Esophagus muscularis mucosa (tissue), 4 donors: ENCODE results near the gene BBS9. TPM values are rescaled to one million over a fixed set of nuclear protein-coding genes. Genes with fewer than 3 reads are reported as not detected.

Experiments used
- DNase-seq: peaks from one replicate; pipeline ENCODE4 v3.0.0-alpha.2; 2017; ENCODE audit errors: extremely low spot score
- H3K27ac ChIP-seq, 4 donors: fragments of 200-600 bp; sonication (generic); replicated peaks in 1 of 4; 1 replicate in 3 of 4; 2 replicates in 1 of 4; pipeline ENCODE4 v1.5.1; 2016 to 2019; ENCODE audit warnings: mild to moderate bottlenecking in 1 of 4
- H3K27me3 ChIP-seq, 4 donors: fragments of 200-600 bp; sonication (generic); one replicate each; pipeline versions ENCODE4 v1.5.1 to v1.6.0; 2016 to 2019
- H3K36me3 ChIP-seq, 4 donors: fragments of 200-600 bp; sonication (generic); one replicate each; pipeline ENCODE4 v1.5.1; 2016 to 2019
- H3K4me1 ChIP-seq, 4 donors: fragments of 200-600 bp; sonication (generic); one replicate each; pipeline ENCODE4 v1.5.1; 2016 to 2019
- H3K4me3 ChIP-seq, 4 donors: fragments of 200-600 bp; sonication (generic); 1 replicate in 2 of 4; 2 replicates in 2 of 4; pipeline ENCODE4 v1.5.1; 2016 to 2019; ENCODE audit warnings: mild to moderate bottlenecking in 4 of 4, moderate library complexity in 1 of 4
- H3K9me3 ChIP-seq, 4 donors: fragments of 200-600 bp; sonication (generic); 1 replicate in 3 of 4; 2 replicates in 1 of 4; pipeline ENCODE4 v1.5.1; 2016 to 2019
- EP300 ChIP-seq: sonication (generic); formaldehyde crosslinking; IDR thresholded peaks from one replicate; pipeline ENCODE4 v1.6.1; 2017; ENCODE audit warnings: antibody characterized with exemption
- POLR2A ChIP-seq: fragments of 450-650 bp; IDR thresholded peaks from one replicate; pipeline ENCODE4 v1.6.1; 2017; ENCODE audit warnings: antibody characterized with exemption, moderate library complexity, mild to moderate bottlenecking, low read depth
- POLR2AphosphoS5 ChIP-seq, 2 donors: sonication (generic); formaldehyde crosslinking; IDR thresholded peaks; one replicate each; pipeline ENCODE4 v1.6.1; 2017; ENCODE audit warnings: antibody characterized with exemption in 2 of 2
- WGBS: methylation state at CpG from one replicate; pipeline ENCODE4 v1.1.5; 2018; 5-methylcytosine and 5-hydroxymethylcytosine counted together
- intact Hi-C: fragments of 100-400 bp; cut with DNase I; formaldehyde crosslinking; loops from one replicate; pipeline ENCODE4 v1.15.1; 2023
- total RNA-seq, 4 donors: library from RNA; depleted of rRNA; stranded (reverse); fragments of >200 nt; gene quantifications; one replicate each; pipeline versions ENCODE4 v1.1.0 to v1.2.1, GENCODE V29; 2016
- TF ChIP-seq, protein P1 (sequence below), 3 experiments: fragments of 200-600 bp in 2 of 3; fragments of 450-650 bp in 1 of 3; sonication (generic) in 2 of 3; IDR thresholded peaks; one replicate each; pipeline ENCODE4 v1.5.1; 2017 to 2019; ENCODE audit warnings: antibody characterized with exemption in 3 of 3, mild to moderate bottlenecking in 2 of 3, moderate library complexity in 1 of 3

Gene BBS9
- total RNA-seq, 4 donors from 2014 or later: 14.7 to 20.8 (median 16.3) TPM

DNA sequence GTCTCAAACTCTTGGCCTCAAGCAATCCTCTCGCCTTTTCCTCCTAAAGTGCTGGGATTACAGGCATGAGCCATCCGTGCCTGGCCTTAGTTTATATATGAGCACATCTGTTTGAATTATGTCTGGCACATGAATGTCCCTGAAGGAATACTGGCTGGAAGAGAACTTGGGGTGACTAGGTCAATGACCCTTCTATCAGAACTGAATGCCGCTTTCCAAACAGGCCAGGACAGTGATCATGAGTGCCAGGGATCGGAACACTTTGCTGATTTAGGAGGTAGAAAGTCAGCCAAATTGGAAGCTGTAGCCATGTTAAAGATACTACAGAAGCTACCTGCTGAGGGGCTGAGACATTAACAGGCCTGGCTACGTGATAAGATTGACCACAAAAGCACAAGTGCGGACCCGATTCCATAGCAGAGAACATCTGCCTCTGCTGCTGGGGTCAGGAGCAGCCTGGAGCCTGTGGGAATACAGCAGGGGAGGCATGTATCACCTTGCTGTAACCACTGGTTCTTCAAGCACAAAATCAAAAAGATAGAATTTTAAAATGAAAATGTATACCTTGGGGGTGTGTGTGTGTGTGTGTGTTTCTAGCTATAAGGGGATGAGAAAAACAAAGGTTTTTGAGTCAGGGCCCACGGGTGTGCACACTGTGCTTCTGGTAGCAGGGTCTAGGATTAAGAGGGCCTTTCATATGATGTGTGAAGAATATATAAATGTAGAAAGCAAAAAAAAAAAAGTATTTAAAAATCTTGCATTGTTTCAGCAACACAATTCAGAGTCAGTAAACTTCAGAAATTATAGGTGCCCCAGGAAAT is 293.7 kb downstream of the BBS9 start:
- intact Hi-C loops: no loop called here
- peaks cover 0 to 16% (median 11%) of the 10 kb centered on the region in 4 donors for H3K4me1 ChIP-seq
- no peaks in the 10 kb centered on the region for H3K27me3 ChIP-seq
- H3K27ac ChIP-seq: no peak overlapping the region
- H3K9me3 ChIP-seq: no peaks in the 10 kb centered on the region
- no peak for DNase-seq
- 91% methylated on average over 8 of the region's 8 CpGs for WGBS
- no peak for TF ChIP-seq EP300
- TF ChIP-seq, protein P1, sequence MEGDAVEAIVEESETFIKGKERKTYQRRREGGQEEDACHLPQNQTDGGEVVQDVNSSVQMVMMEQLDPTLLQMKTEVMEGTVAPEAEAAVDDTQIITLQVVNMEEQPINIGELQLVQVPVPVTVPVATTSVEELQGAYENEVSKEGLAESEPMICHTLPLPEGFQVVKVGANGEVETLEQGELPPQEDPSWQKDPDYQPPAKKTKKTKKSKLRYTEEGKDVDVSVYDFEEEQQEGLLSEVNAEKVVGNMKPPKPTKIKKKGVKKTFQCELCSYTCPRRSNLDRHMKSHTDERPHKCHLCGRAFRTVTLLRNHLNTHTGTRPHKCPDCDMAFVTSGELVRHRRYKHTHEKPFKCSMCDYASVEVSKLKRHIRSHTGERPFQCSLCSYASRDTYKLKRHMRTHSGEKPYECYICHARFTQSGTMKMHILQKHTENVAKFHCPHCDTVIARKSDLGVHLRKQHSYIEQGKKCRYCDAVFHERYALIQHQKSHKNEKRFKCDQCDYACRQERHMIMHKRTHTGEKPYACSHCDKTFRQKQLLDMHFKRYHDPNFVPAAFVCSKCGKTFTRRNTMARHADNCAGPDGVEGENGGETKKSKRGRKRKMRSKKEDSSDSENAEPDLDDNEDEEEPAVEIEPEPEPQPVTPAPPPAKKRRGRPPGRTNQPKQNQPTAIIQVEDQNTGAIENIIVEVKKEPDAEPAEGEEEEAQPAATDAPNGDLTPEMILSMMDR (IDR thresholded peaks at IDR 0.05): no peak
- no peak for TF ChIP-seq POLR2AphosphoS5 (IDR thresholded peaks at IDR 0.05)
- TF ChIP-seq POLR2A: no peak
- no peak overlapping the region for H3K4me3 ChIP-seq
- H3K36me3 ChIP-seq: no peaks in the 10 kb centered on the region

DNA sequence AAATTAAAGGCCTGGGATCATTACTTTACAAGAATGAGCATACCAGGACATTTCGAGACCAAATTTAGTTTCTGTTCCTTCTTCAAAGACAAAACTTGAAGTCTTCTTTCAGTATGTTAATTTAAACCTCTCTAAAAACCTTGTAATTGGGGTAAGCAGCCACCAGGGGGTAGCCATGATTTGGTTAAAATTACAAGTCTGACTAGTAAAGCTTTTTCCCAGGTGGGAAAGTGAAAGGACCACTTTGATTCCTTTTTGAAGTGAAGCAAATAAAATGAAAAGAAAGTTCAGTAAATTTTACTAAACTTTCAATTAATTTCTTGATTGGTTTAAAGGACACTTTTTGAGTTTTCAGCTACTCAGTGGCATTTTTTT is 294.3 kb downstream of the BBS9 start:
- Histone ChIP-seq H3K4me3 (no peak overlapping the region), H3K36me3 (no peaks in the 10 kb centered on the region), H3K27me3 (no peaks in the 10 kb centered on the region), H3K27ac (no peak overlapping the region), H3K4me1 (peaks cover 0 to 16% (median 11%) of the 10 kb centered on the region in 4 donors), H3K9me3 (no peaks in the 10 kb centered on the region)
- 85% methylated on average over 1 of the region's 1 CpG for WGBS
- no peak for DNase-seq
- TF ChIP-seq, protein P1 (IDR thresholded peaks at IDR 0.05): peak in 1 of 3 experiments; percentile 20
- TF ChIP-seq EP300: no peak
- intact Hi-C loops: no loop called here

DNA sequence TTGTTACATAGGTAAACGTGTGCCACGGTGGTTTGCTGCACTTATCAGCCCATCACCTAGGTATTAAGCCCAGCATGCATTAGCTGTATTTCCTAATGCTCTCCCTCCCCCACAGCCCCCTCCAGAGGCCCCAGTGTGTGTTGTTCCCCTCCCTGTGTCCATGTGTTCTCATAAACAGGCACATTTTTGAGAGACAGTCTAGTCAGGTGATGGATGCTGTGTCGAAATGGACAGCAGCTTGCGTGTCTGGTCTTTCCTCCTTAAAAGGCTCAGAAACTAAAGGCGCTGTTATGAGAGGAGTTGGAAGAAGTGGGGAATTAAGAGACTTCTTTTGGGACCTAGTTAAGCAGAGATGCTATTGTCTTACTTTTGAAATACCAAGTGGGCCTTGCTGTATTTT is 296.0 kb downstream of the BBS9 start:
- TF ChIP-seq EP300: no peak
- TF ChIP-seq POLR2A: no peak
- no peak for TF ChIP-seq POLR2AphosphoS5 (IDR thresholded peaks at IDR 0.05)
- TF ChIP-seq, protein P1 (IDR thresholded peaks at IDR 0.05): no peak
- 96% methylated on average over 5 of the region's 5 CpGs for whole genome bisulfite sequencing
- intact Hi-C loops: no loop called here
- no peak for DNase-seq
- no peak overlapping the region for H3K27ac ChIP-seq
- H3K27me3 ChIP-seq: no peaks in the 10 kb centered on the region
- H3K9me3 ChIP-seq: no peaks in the 10 kb centered on the region
- H3K4me3 ChIP-seq: no peak overlapping the region
- peaks cover 0 to 13% (median 10%) of the 10 kb centered on the region in 4 donors for H3K4me1 ChIP-seq
- no peaks in the 10 kb centered on the region for H3K36me3 ChIP-seq

DNA sequence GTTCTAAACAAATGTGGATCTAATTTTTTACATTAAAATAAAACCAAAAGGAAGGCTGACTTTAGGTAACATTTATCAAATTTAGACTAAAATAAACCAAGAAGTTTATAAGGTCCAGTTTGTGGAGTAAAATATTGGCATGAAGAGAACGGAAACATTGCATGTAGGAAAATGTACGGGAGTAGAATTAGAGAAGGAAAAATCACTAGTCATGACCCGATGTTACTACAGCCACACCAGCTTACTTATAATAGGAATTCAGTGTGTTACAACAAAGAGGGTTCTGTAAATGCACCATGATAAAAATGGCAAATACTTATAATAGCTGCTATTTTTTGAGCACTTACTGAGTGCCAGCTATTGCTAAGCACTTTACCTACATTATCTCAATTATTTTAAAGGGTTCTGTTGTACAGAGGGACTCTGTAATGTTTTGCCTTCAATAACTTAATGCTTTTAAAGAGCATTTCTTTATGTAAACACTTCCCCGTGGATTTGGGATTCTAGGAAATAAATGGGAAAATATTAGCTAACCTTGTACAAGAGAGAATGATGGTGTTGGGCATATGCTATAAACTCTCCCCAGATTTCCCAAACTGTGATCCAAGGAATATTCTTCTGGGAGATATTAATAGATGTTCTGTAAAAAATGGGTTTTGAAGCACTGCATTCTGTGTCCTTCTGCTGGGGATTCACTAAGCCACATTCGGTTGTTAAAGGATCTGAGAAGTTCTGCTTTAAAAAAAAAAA is 296.7 kb downstream of the BBS9 start:
- Histone ChIP-seq H3K27me3 (no peaks in the 10 kb centered on the region), H3K4me1 (peaks cover 0 to 12% (median 7%) of the 10 kb centered on the region in 4 donors), H3K36me3 (no peaks in the 10 kb centered on the region), H3K9me3 (no peaks in the 10 kb centered on the region), H3K27ac (no peak overlapping the region), H3K4me3 (no peak overlapping the region)
- no peak for DNase-seq
- intact Hi-C loops: no loop called here
- 55% methylated on average over 5 of the region's 5 CpGs for WGBS
- TF ChIP-seq POLR2A: no peak
- TF ChIP-seq, protein P1 (IDR thresholded peaks at IDR 0.05): no peak
- no peak for TF ChIP-seq EP300
- TF ChIP-seq POLR2AphosphoS5 (IDR thresholded peaks at IDR 0.05): no peak
